ENCODE results near the gene GLDN.

The GLDN gene

DNA sequence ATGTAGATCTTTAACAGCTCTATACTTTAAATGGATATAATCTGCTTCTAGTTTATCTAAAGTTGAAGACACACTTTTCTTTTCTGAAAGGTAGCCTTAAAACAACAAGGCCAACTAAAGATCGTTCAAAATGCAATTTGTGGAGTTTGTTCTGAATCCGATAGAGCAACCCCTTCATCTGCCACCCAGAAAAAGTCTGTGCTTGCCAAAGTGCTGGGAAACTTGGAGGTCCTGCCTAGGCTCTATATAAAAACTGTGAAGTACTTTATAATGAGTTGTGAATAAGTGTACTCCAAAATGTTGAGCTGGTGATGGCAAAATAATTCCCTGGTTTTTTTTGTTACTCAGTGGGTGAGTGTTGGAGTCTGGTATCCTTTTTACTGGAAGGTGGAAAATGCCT, 12.5 kb downstream of the GLDN start:
- no peak overlapping the region for H3K27ac ChIP-seq
- no peak for DNase-seq (ENCODE audit: low read depth, low spot score)

- DNase-seq (ENCODE audit: low read depth, low spot score), result no peak
- H3K27ac ChIP-seq, result no peak overlapping the region
These were observed 13.6 kb downstream of the GLDN start for GRCh38 chr15:51355096-51355495.

GRCh38 chr15:51356147-51356546, 14.7 kb downstream of the GLDN start:
- no peak overlapping the region for H3K27ac ChIP-seq
- DNase-seq (ENCODE audit: low read depth, low spot score), result no peak

- H3K27ac ChIP-seq, result no peak overlapping the region
- no peak for DNase-seq (ENCODE audit: low read depth, low spot score)
These were observed 15.5 kb downstream of the GLDN start for GRCh38 chr15:51356983-51357382.

GRCh38 chr15:51359981-51360380, 18.5 kb downstream of the GLDN start:
- H3K27ac ChIP-seq, result no peak overlapping the region
- no peak for DNase-seq (ENCODE audit: low read depth, low spot score)

- H3K27ac ChIP-seq, result no peak overlapping the region
These were observed 21.9 kb downstream of the GLDN start for GRCh38 chr15:51363383-51363782.

GRCh38 chr15:51365417-51365816, 24.0 kb downstream of the GLDN start:
- no peak for DNase-seq (ENCODE audit: low read depth, low spot score)
- no peak overlapping the region for H3K27ac ChIP-seq

More at GRCh38 chr15:51363383-51363782, 21.9 kb downstream of the GLDN start:
- no peak for DNase-seq (ENCODE audit: low read depth, low spot score)

DNA sequence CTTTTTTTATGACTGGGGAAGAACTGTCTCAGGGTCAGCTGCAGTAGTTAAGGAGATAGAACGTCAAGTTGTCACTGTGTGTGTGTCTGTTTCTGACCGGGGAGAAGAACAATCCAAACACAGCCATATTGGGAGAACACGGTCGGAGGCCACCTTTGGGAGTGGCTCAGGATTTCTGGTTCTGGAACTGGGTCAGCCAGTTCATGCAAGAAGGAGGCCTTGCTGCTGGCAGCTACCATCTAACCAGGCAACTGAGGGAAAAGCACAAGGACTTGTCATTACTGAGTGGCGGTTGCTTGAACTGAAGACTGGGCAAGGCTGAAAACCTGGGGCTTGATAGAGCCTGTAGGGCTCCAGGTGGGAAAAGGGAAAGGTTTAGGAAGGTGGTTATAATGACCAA, 24.6 kb downstream of the GLDN start:
- DNase-seq (ENCODE audit: low read depth, low spot score), result no peak
- no peak overlapping the region for H3K27ac ChIP-seq

- H3K27ac ChIP-seq, result no peak overlapping the region
- DNase-seq (ENCODE audit: low read depth, low spot score), result peak; percentile 46
These were observed 25.5 kb downstream of the GLDN start for GRCh38 chr15:51366920-51367319.

DNA sequence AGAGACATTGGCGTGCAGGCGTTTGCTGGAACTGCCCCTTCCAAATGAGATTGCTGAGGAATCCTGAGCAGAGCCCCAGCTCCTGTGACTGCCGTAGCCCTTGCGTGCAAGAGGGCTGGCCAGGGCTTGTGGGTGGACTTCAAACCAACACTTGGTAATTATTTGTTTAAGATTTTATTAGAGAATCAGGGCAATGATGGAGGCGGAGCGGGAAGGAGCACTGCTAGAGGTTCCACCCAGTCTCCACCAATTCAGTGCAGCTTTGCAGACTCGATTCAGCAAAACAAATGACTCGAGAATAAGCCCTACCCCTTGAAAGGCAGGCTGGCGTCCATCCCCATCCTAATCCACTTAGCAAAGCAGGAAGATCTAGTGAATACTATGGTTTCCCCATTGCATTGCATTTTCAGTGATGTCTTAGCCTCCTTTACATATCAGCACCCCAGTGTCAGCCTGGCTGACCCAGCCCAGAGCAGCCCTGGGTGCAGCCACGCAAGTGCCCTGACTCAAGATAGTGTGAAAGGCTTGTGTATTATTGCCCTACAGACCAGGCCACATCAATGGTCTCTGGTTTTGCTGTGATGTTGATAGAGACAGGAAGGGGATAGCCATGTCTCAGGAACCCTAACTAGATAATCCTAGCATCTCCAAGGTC, 26.0 kb downstream of the GLDN start:
- no peak overlapping the region for H3K27ac ChIP-seq
- no peak for DNase-seq (ENCODE audit: low read depth, low spot score)

GRCh38 chr15:51368307-51368706, 26.9 kb downstream of the GLDN start:
- DNase-seq (ENCODE audit: low read depth, low spot score), result no peak
- H3K27ac ChIP-seq, result no peak overlapping the region

- DNase-seq (ENCODE audit: low read depth, low spot score), result no peak
- no peak overlapping the region for H3K27ac ChIP-seq
These were observed 27.4 kb downstream of the GLDN start for GRCh38 chr15:51368751-51369450.

- H3K27ac ChIP-seq, result no peak overlapping the region
- DNase-seq (ENCODE audit: low read depth, low spot score), result no peak
These were observed 28.0 kb downstream of the GLDN start for GRCh38 chr15:51369451-51369761.

DNA sequence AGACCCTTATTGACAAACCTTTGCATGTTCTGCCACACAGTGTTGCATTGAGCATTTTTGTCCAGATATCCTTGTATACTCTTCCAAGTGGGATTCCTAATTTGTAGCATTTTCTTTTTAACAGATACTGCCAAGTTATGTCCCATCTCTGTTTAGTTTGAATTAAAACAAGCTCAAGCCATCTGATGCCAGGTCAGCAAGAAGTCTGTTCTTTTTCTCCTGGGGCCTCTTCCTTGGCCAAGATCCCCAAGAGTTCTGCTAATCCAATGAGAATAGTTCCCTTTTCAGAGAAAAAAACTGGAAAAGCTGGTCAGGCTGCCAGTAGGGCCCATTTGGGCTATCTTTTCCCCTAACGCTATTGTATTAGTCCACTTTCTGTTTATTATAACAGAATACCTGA, 29.8 kb downstream of the GLDN start:
- no peak for DNase-seq (ENCODE audit: low read depth, low spot score)
- H3K27ac ChIP-seq, result no peak overlapping the region

GRCh38 chr15:51374131-51374530, 32.7 kb downstream of the GLDN start:
- H3K27ac ChIP-seq, result no peak overlapping the region
- DNase-seq (ENCODE audit: low read depth, low spot score), result no peak

DNA sequence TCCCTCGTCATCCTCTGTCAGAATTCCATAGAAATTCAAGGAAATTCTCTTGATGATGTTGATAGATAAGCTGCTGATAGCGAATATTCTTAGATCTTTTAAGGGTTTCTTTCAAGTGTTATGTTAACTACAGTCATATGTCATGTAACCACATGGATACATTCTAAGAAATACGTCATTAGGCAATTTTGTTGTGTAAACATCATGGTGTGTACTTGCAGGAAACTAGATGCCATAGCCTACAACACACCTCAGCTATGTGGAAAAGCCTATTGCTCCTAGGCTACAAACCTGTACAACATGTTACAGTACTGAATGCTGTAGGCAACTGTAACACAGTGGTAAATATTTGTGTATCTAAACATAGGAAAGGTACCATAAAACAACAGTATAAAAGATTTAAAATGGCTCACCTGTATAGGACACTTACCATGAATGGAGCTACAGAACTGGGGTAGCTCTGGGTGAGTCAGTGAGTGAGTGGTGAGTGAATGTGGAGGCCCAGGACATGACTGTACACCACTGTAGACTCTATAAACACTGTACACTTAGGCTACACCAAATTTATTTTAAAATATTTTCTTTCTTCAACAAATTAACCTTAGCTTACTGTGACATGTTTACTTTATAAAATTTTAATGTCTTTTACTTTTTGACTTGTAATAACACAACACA, 34.6 kb downstream of the GLDN start:
- no peak overlapping the region for H3K27ac ChIP-seq

GRCh38 chr15:51377038-51377786, 35.8 kb downstream of the GLDN start:
- H3K27ac ChIP-seq, result no peak overlapping the region
- DNase-seq (ENCODE audit: low read depth, low spot score), result no peak

More for the DNA sequence above, 34.6 kb downstream of the GLDN start:
- peak; percentile 39 for DNase-seq (ENCODE audit: low read depth, low spot score)

- no peak for DNase-seq (ENCODE audit: low read depth, low spot score)
- H3K27ac ChIP-seq, result no peak overlapping the region
These were observed 37.0 kb downstream of the GLDN start for GRCh38 chr15:51378406-51378805.

DNA sequence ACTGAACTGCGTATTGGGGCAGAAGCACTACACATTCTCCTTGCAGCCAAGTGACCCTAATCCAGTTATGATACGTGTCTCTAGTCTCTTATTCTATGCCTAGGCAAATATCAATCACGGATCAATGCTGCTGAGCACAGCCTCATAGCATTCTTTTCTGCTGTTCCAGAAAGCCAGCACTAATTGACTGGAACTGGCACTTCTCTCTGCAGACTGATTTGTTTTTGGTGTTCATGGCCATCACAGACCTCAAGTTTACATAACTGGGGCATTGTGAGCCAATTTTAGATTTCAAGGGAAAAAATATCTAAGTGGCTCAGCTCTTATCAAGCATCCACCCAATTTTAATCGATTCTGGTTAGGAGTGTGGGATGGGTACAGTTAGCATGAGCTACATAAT, 37.9 kb downstream of the GLDN start:
- H3K27ac ChIP-seq, result no peak overlapping the region
- no peak for DNase-seq (ENCODE audit: low read depth, low spot score)

DNA sequence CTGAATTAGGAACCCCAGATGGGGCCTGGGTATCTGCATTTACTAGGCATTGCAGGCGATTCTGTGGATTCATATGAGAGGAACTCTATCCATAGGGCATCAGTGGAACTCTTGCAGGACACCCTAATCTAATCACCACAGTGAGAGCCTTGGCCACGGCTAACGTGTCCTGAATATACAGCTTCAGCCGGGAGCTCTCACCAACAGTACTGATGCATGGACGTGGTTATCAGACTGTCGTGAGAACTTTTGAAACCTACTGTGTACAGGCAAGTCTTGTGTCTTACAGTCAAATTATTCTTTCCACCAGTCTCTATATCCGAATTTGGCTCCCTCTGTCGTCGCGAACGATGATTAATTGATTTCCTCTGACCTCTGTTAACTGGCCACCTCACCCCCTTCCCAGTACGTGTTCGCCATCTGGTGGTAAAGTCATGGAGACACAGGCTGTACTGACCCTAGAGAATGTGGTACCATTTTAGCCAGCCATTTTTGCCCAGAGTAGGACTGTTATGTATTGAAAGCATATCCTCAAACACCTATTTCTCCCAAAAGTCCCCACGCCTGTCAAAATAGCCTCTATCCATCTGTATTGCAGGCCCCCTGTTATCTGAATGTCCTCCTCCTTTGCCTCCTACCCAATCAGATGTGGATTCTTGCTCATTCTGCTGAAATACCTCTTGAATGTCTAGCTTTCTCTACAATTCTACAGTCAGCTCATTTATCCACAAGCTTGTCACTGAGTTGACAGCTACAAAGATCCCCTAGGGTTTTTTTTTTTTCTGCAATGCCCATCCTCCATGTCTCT, 39.7 kb downstream of the GLDN start:
- DNase-seq (ENCODE audit: low read depth, low spot score), result peak; percentile 24
- no peak overlapping the region for H3K27ac ChIP-seq
